Measurements from ENCODE around the gene ZNF33B.
"Not testable (repeated sequence)": the region's sequence is repeated elsewhere in the genome, so short reads cannot be mapped to it uniquely, and the experiment has no call there.

The ZNF33B gene

GRCh38 chr10:42609872-42610271 is 28.5 kb downstream of the ZNF33B start:
- no peak for ATAC-seq

GRCh38 chr10:42598249-42598873 is 40.0 kb downstream of the ZNF33B start:
- no peak for ATAC-seq

GRCh38 chr10:42596196-42596595 is 42.2 kb downstream of the ZNF33B start:
- no peak for ATAC-seq

GRCh38 chr10:42594246-42594650 is 44.1 kb downstream of the ZNF33B start:
- no peak for ATAC-seq

- ATAC-seq: no peak
Measured at GRCh38 chr10:42593284-42593683, 45.1 kb downstream of the ZNF33B start.

- ATAC-seq: no peak
Measured at GRCh38 chr10:42583828-42584227, 54.5 kb downstream of the ZNF33B start.

- no peak for ATAC-seq
Measured at GRCh38 chr10:42578019-42578418, 60.4 kb downstream of the ZNF33B start.

GRCh38 chr10:42576338-42576737 is 62.0 kb downstream of the ZNF33B start:
- ATAC-seq: no peak

GRCh38 chr10:42574336-42574735 is 64.0 kb downstream of the ZNF33B start:
- ATAC-seq: no peak

- no peak for ATAC-seq
Measured at GRCh38 chr10:42556931-42557330, 81.4 kb downstream of the ZNF33B start.

- ATAC-seq: not testable (repeated sequence)
Measured at GRCh38 chr10:42553576-42553975, 84.8 kb downstream of the ZNF33B start.

GRCh38 chr10:42553064-42553407 is 85.3 kb downstream of the ZNF33B start:
- peak in 1 of 2 donors; percentile 0 for ATAC-seq

GRCh38 chr10:42552188-42553063 is 85.9 kb downstream of the ZNF33B start:
- ATAC-seq: peak; percentile 96

GRCh38 chr10:42551582-42552187 is 86.7 kb downstream of the ZNF33B start:
- no peak for ATAC-seq

- no peak for ATAC-seq
Measured at GRCh38 chr10:42549851-42550250, 88.5 kb downstream of the ZNF33B start.

- no peak for ATAC-seq
Measured at GRCh38 chr10:42548254-42548653, 90.1 kb downstream of the ZNF33B start.

- ATAC-seq: no peak
Measured at GRCh38 chr10:42544945-42545344, 93.4 kb downstream of the ZNF33B start.

- no peak for ATAC-seq
Measured at GRCh38 chr10:42543840-42544372, 94.5 kb downstream of the ZNF33B start.
